GM12891 (cell line): ENCODE data around the gene BNIP3.
A peak's percentile ranks its signal among the peaks of the same experiment; 100 is the strongest.

Experiments used
- DNase-seq: peaks from one replicate; pipeline ENCODE4 v3.0.0; 2011; ENCODE audit warnings: low spot score; ENCODE audit not compliant: insufficient read length
- FAIRE-seq: peaks from 2 replicates; lab custom pipeline; 2011; peaks lifted over from hg19 to GRCh38; lab: Jason Lieb, UNC
- PAX5 ChIP-seq: IDR thresholded peaks from 2 replicates; pipeline ENCODE4 v1.6.1; 2011; ENCODE audit warnings: low read length, moderate library complexity, mild to moderate bottlenecking; ENCODE audit not compliant: insufficient read depth, severe bottlenecking
- POLR2A ChIP-seq: IDR thresholded peaks from 2 replicates; pipeline ENCODE4 v1.6.1; 2011; ENCODE audit warnings: low read depth, low read length, control low read depth
- POLR2AphosphoS5 ChIP-seq: IDR thresholded peaks from 2 replicates; pipeline ENCODE4 v1.6.1; 2011; ENCODE audit warnings: low read depth, low read length, control low read depth
- POU2F2 ChIP-seq: IDR thresholded peaks from 2 replicates; pipeline ENCODE4 v1.6.1; 2011; ENCODE audit warnings: low read depth, mild to moderate bottlenecking, control low read depth, low read length, moderate library complexity
- SPI1 ChIP-seq: IDR thresholded peaks from 2 replicates; pipeline ENCODE4 v1.6.1; 2011; ENCODE audit warnings: low read depth, low read length, control low read depth
- TAF1 ChIP-seq: IDR thresholded peaks from 2 replicates; pipeline ENCODE4 v1.6.1; 2011; ENCODE audit warnings: low read depth, low read length, control low read depth

BNIP3 gene

DNA sequence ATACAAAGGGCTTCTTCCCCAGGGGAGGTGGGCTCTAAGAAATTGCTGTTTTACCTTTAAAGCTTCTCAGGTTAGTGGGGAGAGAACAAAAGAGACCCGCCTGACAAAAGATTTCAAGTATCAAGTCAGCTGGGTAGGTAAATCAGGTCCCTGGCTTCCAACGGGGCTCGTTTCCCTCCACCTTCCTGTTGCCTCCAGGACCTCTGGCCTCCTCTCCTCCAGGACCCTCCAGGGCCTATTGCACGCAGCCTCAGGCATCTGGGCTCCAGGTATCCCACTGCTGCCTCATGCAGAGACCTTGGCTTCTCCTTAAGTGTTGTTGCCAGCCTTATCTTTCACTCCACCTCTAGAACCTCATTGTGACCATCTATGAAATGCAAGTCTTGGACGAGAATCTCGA, 2.9 kb downstream of the BNIP3 start:
- TF ChIP-seq SPI1, result no peak
- TF ChIP-seq PAX5, result no peak
- no peak for TF ChIP-seq POLR2AphosphoS5
- TF ChIP-seq POU2F2, result no peak
- TF ChIP-seq TAF1, result no peak
- TF ChIP-seq POLR2A, result no peak
- FAIRE-seq, result no peak

DNA sequence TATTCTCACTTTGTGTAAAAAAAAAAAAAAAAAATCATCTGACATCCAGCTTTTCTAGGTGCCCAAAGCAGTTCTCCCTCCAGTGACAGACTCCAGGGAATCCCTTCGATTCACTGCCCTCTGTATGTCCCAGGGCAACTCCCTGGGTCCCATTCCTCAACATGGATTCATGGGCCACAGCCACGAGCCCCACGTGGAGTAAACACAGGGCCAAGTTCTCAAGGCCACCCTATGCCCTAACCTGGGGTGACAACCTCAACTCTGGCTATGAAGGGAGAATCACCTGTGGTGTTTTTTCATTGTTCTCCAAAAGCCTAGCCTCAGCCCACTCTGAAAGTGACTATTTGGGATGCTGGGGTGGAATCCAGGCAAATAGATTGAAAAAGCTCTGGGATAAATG, 3.4 kb downstream of the BNIP3 start:
- DNase-seq, result no peak
- TF ChIP-seq SPI1 (no peak), POLR2AphosphoS5 (no peak)

More for the DNA sequence above, 2.9 kb downstream of the BNIP3 start:
- DNase-seq, result no peak

DNA sequence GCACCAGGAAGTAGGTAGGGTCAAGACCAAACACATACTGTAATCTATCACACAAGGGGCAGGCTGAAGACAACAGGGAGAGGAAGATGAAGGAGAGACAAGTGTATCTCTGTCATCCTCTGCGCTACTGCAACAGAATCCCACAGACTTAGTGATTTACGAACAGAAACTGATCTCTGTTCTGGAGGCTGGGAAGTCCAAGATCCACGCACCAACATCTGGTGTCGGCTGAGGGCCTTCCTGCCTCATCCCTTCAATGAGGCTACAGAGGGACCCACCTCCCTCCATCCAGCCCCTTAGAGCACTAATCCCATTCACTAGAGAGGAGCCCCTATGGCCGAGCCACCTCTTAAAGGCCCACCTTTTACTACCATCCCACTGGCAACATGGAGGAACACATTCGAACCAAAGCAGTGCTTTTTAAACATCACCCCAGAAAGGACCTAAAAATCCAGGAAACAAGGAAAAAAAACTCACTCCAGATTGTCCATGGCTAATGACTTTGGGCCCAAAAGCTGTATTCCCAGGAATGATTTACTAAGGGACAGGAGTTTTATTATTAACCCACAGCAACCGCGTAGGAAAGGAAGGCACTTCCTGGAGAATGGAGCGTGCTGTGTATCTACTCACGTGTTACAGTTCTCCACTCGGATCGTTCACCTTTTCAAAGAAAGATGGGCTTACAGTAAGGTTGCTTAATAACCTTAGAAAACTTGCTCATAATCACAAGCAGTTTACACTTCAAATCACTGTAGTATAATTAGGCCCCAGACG, 4.2 kb downstream of the BNIP3 start:
- FAIRE-seq (no peak), DNase-seq (no peak)
- TF ChIP-seq PAX5 (no peak), POU2F2 (no peak), TAF1 (no peak)

More for the DNA sequence above, 3.4 kb downstream of the BNIP3 start:
- FAIRE-seq, result no peak

DNA sequence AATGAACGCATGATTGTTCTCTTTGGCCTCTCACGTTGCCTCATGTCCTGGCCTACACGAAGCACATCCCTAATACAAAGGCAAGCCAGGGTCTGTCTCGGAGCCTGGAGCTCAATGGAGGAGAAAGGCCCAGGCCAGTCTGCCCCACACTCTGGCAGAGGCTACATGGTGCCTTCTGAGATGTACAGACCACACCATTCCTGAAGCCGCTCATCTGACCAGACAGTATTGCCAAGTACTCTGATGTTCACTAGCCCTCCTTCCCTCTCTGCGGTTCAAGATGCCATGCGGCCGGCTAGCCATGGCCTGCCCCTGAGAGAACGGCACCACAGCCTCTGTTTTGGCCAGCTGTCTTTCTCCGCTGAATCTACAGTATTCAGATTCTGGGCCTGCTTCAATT, 5.9 kb downstream of the BNIP3 start:
- DNase-seq, result no peak
- no peak for FAIRE-seq
- TF ChIP-seq POLR2AphosphoS5 (no peak), POLR2A (no peak), PAX5 (no peak), TAF1 (no peak), SPI1 (no peak), POU2F2 (no peak)

DNA sequence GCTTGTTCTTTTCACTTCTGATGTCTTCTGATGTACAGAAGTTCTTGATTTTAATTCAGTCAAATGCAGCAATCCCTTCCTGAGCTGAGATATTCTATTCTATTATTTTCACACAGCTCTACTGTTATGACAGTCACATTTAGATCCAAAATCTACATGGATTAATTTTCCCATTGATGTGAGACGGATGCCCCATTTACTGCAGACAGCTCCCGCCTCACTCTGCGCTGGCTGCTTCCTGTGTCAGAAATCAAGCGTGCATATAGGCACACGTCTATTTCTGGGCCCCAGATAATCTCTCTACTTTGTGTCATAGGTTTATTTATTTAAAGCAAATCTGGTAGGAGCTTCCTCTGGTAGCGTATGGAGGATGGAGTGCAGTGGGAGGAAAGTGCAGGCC, 6.7 kb downstream of the BNIP3 start:
- TF ChIP-seq PAX5 (no peak), SPI1 (no peak), TAF1 (no peak), POLR2AphosphoS5 (no peak), POU2F2 (no peak), POLR2A (no peak)
- FAIRE-seq, result no peak
- no peak for DNase-seq

DNA sequence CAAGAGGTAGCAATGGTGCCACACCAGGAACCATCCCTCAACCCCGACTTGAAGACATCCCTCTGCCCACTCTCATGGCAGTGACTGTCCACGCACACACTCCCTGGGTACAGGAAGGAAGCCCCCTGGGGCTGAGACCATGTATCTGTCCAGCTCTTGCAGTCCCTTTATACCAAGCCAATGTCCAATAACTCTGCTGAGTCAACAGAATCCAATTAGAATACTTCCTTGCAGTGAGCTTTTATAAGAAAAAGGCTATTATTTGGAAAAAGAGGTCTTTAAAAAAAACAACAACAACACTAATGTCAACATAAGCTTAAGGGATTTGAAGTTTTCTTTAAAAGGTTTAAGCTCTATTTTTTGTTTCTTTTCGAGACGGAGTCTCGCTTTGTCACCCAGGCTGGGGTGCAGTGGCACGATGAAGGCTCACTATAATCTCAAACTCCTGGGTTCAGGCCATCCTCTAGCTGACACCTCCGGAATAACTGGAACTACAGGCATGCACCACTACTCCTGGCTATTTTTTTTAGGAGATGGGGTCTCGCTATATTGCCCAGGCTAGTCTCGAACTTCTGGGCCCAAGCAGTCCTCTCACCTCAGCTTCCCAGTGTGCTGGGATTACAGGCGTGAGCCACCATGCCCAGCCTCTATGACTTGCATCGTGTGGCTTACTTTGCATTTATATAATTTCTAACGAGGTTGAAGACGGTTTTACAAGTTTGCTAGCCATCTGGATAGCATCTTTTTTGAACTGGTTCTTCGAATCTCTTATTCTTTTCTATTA, 7.5 kb downstream of the BNIP3 start:
- FAIRE-seq (no peak), DNase-seq (no peak)
- TF ChIP-seq SPI1, result no peak

DNA sequence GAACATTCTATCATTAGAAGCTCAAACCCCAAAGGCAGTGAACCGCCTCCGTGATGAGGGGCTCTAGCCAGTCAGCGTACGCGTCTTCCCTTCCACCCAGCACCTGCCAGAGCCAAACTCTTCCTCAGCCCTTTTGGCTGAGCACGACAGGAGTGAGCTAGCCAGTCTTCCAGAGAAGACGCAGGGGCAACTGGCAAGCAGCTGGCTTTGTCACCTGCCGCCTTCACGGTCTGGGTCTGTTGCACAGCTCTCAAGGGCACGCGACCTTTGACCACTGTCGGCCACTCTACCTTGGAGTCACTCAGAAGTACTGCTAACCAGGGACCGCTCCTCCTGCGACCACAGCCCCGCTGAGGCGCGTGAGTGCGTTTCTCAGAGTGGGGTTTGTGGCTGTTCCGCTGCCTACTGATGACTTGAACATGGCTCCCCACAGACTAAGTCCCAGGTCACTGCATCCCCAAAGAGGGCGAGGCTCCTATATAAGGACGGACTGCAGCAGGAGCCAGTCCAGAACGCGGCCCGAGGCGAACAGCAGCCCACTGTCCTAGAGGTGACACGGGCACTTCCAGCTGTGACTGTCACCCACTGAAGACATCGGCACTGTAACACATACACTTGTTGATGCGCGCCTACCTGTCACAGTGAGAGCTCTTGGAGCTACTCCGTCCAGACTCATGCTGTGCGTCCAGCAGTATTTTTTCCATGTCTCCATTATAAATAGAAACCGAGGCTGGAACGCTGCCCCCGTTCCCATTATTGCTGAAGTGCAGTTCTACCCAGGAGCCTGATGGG, 8.4 kb downstream of the BNIP3 start:
- DNase-seq, result no peak
- FAIRE-seq, result no peak
- TF ChIP-seq SPI1 (no peak), POU2F2 (no peak), TAF1 (no peak)

DNA sequence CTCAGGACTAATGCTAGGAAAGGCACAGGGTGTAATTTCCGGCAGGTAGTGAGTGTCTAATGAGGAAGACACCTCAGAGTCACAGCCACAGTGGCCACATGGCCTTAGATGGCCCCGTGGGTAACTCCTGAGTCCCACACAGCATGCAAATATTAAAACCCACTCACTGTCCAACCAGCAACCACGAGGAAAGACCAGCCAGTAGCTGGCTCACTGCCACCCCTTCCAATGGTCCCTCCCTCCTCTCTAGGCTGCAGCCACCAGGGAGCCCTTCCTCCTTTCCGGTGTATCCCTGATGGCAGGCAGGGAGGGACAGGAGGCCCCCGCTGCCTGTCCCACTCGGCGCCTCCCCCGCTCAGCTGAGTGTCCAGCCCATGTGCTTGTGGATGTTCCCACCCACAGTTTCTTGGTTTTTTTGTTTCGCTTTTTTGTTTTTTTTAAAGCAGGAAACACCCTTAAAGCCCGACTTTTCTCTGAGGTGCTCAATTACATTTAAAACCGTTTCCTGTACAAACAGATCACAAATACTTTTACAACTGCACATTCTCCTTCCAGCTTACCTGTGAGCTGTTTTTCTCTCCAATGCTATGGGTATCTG, 9.2 kb downstream of the BNIP3 start:
- DNase-seq, result no peak
- FAIRE-seq, result no peak
- no peak for TF ChIP-seq POLR2AphosphoS5
- TF ChIP-seq POU2F2, result peak; percentile 38; the same call in 1 of the 2 replicates

DNA sequence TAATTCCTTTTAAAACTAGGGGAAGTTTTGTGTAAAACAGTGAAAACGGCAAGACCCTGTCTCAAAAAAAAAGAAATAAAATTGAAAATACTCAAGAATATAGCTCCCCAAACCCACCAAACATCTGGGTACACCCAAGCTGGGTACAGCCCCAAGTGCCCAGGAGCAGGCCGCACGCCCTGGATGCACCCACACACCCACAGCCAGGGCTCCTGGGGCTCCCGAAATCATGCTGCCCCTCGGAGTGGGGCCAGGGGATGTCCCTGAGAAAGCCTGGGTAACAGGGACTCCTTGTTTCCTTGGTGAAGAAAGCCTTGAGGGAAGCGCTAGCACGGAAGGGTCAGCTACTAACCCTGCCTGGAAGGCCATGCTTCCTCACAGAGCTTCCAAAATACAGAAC, 10.1 kb downstream of the BNIP3 start:
- FAIRE-seq (no peak), DNase-seq (no peak)
- TF ChIP-seq TAF1 (no peak), SPI1 (no peak), POLR2A (no peak), PAX5 (no peak), POU2F2 (no peak), POLR2AphosphoS5 (no peak)
